NB4 (cell line): ENCODE measurements around the gene NOTCH1.

Source experiments
- POLR2A ChIP-seq: IDR thresholded peaks from 2 replicates; pipeline ENCODE4 v1.6.1; 2011; ENCODE audit warnings: mild to moderate bottlenecking; ENCODE audit not compliant: insufficient read length; ENCODE audit errors: extremely low read depth
- TF ChIP-seq, protein P1 (sequence below): IDR thresholded peaks from one replicate; pipeline ENCODE4 v1.5.1; 2012; ENCODE audit warnings: low read depth, low read length

DNA sequence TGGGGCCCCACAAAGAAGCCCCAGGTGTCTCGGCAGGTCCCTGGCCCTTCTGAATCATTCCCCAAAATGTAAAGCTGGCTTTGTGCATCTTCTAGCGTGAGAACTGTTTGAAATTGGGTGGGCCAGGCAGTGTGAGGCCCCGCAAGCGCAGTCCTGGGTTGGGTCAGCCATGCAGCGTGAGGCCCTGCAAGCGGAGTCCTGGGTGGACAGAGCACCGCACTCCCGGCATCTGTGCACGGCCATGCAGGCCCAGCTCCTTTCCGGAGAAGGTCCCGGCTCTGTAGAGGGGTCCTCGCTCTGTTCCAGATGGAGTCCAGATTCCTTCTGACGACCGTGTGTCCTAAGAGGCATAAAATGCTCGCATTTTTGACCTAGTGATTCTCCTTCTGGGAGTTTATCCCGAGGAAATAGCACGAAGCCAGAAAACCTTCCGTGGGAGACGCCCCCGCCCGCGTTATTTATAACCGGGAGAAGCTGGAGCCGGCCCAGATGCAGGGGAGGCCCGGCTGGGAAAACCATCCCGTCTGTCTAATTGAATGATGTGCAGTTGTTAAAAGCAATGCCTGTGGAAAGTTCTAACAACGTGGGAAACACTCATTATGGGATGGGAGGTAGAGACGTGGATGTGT lies 19.4 kb upstream of the NOTCH1 start:
- TF ChIP-seq, protein P1, sequence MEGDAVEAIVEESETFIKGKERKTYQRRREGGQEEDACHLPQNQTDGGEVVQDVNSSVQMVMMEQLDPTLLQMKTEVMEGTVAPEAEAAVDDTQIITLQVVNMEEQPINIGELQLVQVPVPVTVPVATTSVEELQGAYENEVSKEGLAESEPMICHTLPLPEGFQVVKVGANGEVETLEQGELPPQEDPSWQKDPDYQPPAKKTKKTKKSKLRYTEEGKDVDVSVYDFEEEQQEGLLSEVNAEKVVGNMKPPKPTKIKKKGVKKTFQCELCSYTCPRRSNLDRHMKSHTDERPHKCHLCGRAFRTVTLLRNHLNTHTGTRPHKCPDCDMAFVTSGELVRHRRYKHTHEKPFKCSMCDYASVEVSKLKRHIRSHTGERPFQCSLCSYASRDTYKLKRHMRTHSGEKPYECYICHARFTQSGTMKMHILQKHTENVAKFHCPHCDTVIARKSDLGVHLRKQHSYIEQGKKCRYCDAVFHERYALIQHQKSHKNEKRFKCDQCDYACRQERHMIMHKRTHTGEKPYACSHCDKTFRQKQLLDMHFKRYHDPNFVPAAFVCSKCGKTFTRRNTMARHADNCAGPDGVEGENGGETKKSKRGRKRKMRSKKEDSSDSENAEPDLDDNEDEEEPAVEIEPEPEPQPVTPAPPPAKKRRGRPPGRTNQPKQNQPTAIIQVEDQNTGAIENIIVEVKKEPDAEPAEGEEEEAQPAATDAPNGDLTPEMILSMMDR, result no peak
- no peak for TF ChIP-seq POLR2A
